Endothelial cell (in vitro differentiated cells): ENCODE measurements around the gene SDCBP2. TPM values are rescaled to one million over a fixed set of nuclear protein-coding genes. Genes with fewer than 3 reads are reported as not detected.
A peak's percentile ranks its signal among the peaks of the same experiment; 100 is the strongest.

Experiments used
- DNase-seq: peaks from one replicate; pipeline ENCODE4 v3.0.0; 2021; ENCODE audit warnings: low spot score
- H3K27ac Mint-ChIP-seq: one replicate; pipeline ENCODE4 v1.8.0; 2021; ENCODE audit warnings: mixed read lengths, inconsistent platforms; ENCODE audit not compliant: unreplicated experiment
- H3K27me3 Mint-ChIP-seq: one replicate; pipeline ENCODE4 v1.8.0; 2021; ENCODE audit warnings: mild to moderate bottlenecking, moderate library complexity, mixed read lengths, inconsistent platforms; ENCODE audit not compliant: unreplicated experiment
- H3K36me3 Mint-ChIP-seq: one replicate; pipeline ENCODE4 v1.8.0; 2021; ENCODE audit warnings: mild to moderate bottlenecking, low read depth, mixed read lengths, inconsistent platforms; ENCODE audit not compliant: unreplicated experiment
- H3K4me1 Mint-ChIP-seq: one replicate; pipeline ENCODE4 v1.8.0; 2021; ENCODE audit warnings: mild to moderate bottlenecking, mixed read lengths, inconsistent platforms; ENCODE audit not compliant: unreplicated experiment
- H3K4me3 Mint-ChIP-seq: one replicate; pipeline ENCODE4 v1.8.0; 2021; ENCODE audit warnings: mild to moderate bottlenecking, mixed read lengths, inconsistent platforms; ENCODE audit not compliant: unreplicated experiment
- H3K9me3 Mint-ChIP-seq: one replicate; pipeline ENCODE4 v1.8.0; 2021; ENCODE audit warnings: mixed read lengths, inconsistent platforms; ENCODE audit not compliant: unreplicated experiment
- CTCF ChIP-seq: fragments of 200-600 bp; sonication (generic); IDR thresholded peaks from one replicate; pipeline ENCODE4 v1.5.0; 2021; ENCODE audit warnings: antibody characterized with exemption; ENCODE audit not compliant: unreplicated experiment
- total RNA-seq: library from RNA; stranded (reverse); fragmentation: NEBNext Ultra II Directional; extraction: Animal tissue kit (Norgen Biotek cat#: 25700); gene quantifications from one replicate; pipeline ENCODE4 v1.2.1, GENCODE V29; 2021; ENCODE audit not compliant: unreplicated experiment

Gene SDCBP2
- total RNA-seq, 1 donor from 2014 or later, result 10.1 TPM

GRCh38 chr20:1320902-1321653, 7.9 kb downstream of the SDCBP2 start:
- Mint-ChIP-seq H3K9me3 (no peaks in the 10 kb centered on the region), H3K27me3 (peaks cover 9% of the 10 kb centered on the region), H3K4me3 (no peak overlapping the region), H3K4me1 (peaks cover 33% of the 10 kb centered on the region), H3K36me3 (peaks cover 3% of the 10 kb centered on the region), H3K27ac (peak overlapping the region; percentile 38)
- DNase-seq, result no peak
- TF ChIP-seq CTCF, result no peak

GRCh38 chr20:1320016-1320415, 8.9 kb downstream of the SDCBP2 start:
- Mint-ChIP-seq H3K4me3 (no peak overlapping the region), H3K27me3 (peaks cover 9% of the 10 kb centered on the region), H3K4me1 (peaks cover 33% of the 10 kb centered on the region), H3K36me3 (peaks cover 3% of the 10 kb centered on the region), H3K27ac (no peak overlapping the region), H3K9me3 (no peaks in the 10 kb centered on the region)
- no peak for DNase-seq
- no peak for TF ChIP-seq CTCF

- H3K27me3 Mint-ChIP-seq, result peaks cover 9% of the 10 kb centered on the region
- peaks cover 33% of the 10 kb centered on the region for H3K4me1 Mint-ChIP-seq
- no peak for DNase-seq
- no peaks in the 10 kb centered on the region for H3K9me3 Mint-ChIP-seq
- H3K36me3 Mint-ChIP-seq, result peaks cover 3% of the 10 kb centered on the region
- no peak overlapping the region for H3K27ac Mint-ChIP-seq
- TF ChIP-seq CTCF, result no peak
- no peak overlapping the region for H3K4me3 Mint-ChIP-seq
Measured at GRCh38 chr20:1319462-1319861, 9.5 kb downstream of the SDCBP2 start.

GRCh38 chr20:1319051-1319450, 9.9 kb downstream of the SDCBP2 start:
- TF ChIP-seq CTCF, result no peak
- Mint-ChIP-seq H3K36me3 (peaks cover 3% of the 10 kb centered on the region), H3K27me3 (peaks cover 8% of the 10 kb centered on the region), H3K27ac (no peak overlapping the region), H3K4me3 (no peak overlapping the region), H3K9me3 (no peaks in the 10 kb centered on the region), H3K4me1 (peaks cover 32% of the 10 kb centered on the region)
- DNase-seq, result no peak

GRCh38 chr20:1317545-1318255, 11.2 kb downstream of the SDCBP2 start:
- no peak for DNase-seq
- Mint-ChIP-seq H3K4me3 (no peak overlapping the region), H3K27me3 (peaks cover 2% of the 10 kb centered on the region), H3K4me1 (peaks cover 29% of the 10 kb centered on the region), H3K9me3 (no peaks in the 10 kb centered on the region), H3K36me3 (peaks cover 3% of the 10 kb centered on the region), H3K27ac (no peak overlapping the region)
- no peak for TF ChIP-seq CTCF
